Measurements from ENCODE around the gene LMLN.
"Not testable (repeated sequence)": the region's sequence is repeated elsewhere in the genome, so short reads cannot be mapped to it uniquely, and the experiment has no call there.

The LMLN gene

GRCh38 chr3:197959891-197960693, at the start of gene LMLN:
Gene LMLN, plus strand, starts transcription at chr3:197960217. Its CDS starts 29 bp downstream, at chr3:197960246.
- Histone ChIP-seq H3K4me1 (ENCODE audit: control insufficient read depth, insufficient read depth, low read length) (peaks cover 11% of the 10 kb centered on the region), H3K4me3 (ENCODE audit: low read length) (peak within 1 kb of the TSS; percentile 90), H3K9ac (ENCODE audit: low read length) (peak within 1 kb of the TSS; percentile 54), H3K36me3 (ENCODE audit: control insufficient read depth, insufficient read depth, low read length) (peaks cover 9% of the 10 kb centered on the region), H3K27me3 (ENCODE audit: control insufficient read depth, insufficient read depth, low read length) (no peaks in the 10 kb centered on the region), H3K27ac (ENCODE audit: low read depth, low read length) (peak within 1 kb of the TSS; percentile 76)

- peaks cover 2% of the 10 kb centered on the region for H3K36me3 ChIP-seq (ENCODE audit: control insufficient read depth, insufficient read depth, low read length)
- H3K27ac ChIP-seq (ENCODE audit: low read depth, low read length), result no peak overlapping the region
- H3K9ac ChIP-seq (ENCODE audit: low read length), result no peak overlapping the region
- no peak overlapping the region for H3K4me3 ChIP-seq (ENCODE audit: low read length)
- no peaks in the 10 kb centered on the region for H3K4me1 ChIP-seq (ENCODE audit: control insufficient read depth, insufficient read depth, low read length)
- H3K27me3 ChIP-seq (ENCODE audit: control insufficient read depth, insufficient read depth, low read length), result no peaks in the 10 kb centered on the region
Observed at GRCh38 chr3:197912741-197913476, 47.1 kb upstream of the LMLN start.

GRCh38 chr3:197913641-197914380, 46.2 kb upstream of the LMLN start:
- H3K27ac ChIP-seq (ENCODE audit: low read depth, low read length), result no peak overlapping the region
- H3K9ac ChIP-seq (ENCODE audit: low read length), result no peak overlapping the region
- H3K4me3 ChIP-seq (ENCODE audit: low read length), result no peak overlapping the region
- H3K4me1 ChIP-seq (ENCODE audit: control insufficient read depth, insufficient read depth, low read length), result no peaks in the 10 kb centered on the region
- no peaks in the 10 kb centered on the region for H3K27me3 ChIP-seq (ENCODE audit: control insufficient read depth, insufficient read depth, low read length)
- H3K36me3 ChIP-seq (ENCODE audit: control insufficient read depth, insufficient read depth, low read length), result peaks cover 2% of the 10 kb centered on the region

GRCh38 chr3:197921429-197922275, 38.4 kb upstream of the LMLN start:
- H3K4me1 ChIP-seq (ENCODE audit: control insufficient read depth, insufficient read depth, low read length); H3K4me3 ChIP-seq (ENCODE audit: low read length); H3K27me3 ChIP-seq (ENCODE audit: control insufficient read depth, insufficient read depth, low read length); H3K27ac ChIP-seq (ENCODE audit: low read depth, low read length); H3K9ac ChIP-seq (ENCODE audit: low read length); H3K36me3 ChIP-seq (ENCODE audit: control insufficient read depth, insufficient read depth, low read length): not testable (repeated sequence)

- H3K27ac ChIP-seq (ENCODE audit: low read depth, low read length), result no peak overlapping the region
- no peak overlapping the region for H3K9ac ChIP-seq (ENCODE audit: low read length)
- peaks cover 3% of the 10 kb centered on the region for H3K36me3 ChIP-seq (ENCODE audit: control insufficient read depth, insufficient read depth, low read length)
- no peaks in the 10 kb centered on the region for H3K4me1 ChIP-seq (ENCODE audit: control insufficient read depth, insufficient read depth, low read length)
- H3K4me3 ChIP-seq (ENCODE audit: low read length), result no peak overlapping the region
- no peaks in the 10 kb centered on the region for H3K27me3 ChIP-seq (ENCODE audit: control insufficient read depth, insufficient read depth, low read length)
Observed at GRCh38 chr3:197926418-197926817, 33.6 kb upstream of the LMLN start.

- H3K4me3 ChIP-seq (ENCODE audit: low read length); H3K27me3 ChIP-seq (ENCODE audit: control insufficient read depth, insufficient read depth, low read length); H3K27ac ChIP-seq (ENCODE audit: low read depth, low read length); H3K36me3 ChIP-seq (ENCODE audit: control insufficient read depth, insufficient read depth, low read length); H3K4me1 ChIP-seq (ENCODE audit: control insufficient read depth, insufficient read depth, low read length); H3K9ac ChIP-seq (ENCODE audit: low read length): not testable (repeated sequence)
Observed at GRCh38 chr3:197927578-197927977, 32.4 kb upstream of the LMLN start.

GRCh38 chr3:197936819-197937384, 23.1 kb upstream of the LMLN start:
- H3K4me3 ChIP-seq (ENCODE audit: low read length), result no peak overlapping the region
- H3K4me1 ChIP-seq (ENCODE audit: control insufficient read depth, insufficient read depth, low read length), result no peaks in the 10 kb centered on the region
- no peaks in the 10 kb centered on the region for H3K27me3 ChIP-seq (ENCODE audit: control insufficient read depth, insufficient read depth, low read length)
- no peak overlapping the region for H3K9ac ChIP-seq (ENCODE audit: low read length)
- no peak overlapping the region for H3K27ac ChIP-seq (ENCODE audit: low read depth, low read length)
- no peaks in the 10 kb centered on the region for H3K36me3 ChIP-seq (ENCODE audit: control insufficient read depth, insufficient read depth, low read length)

- Histone ChIP-seq H3K4me3 (ENCODE audit: low read length) (no peak overlapping the region), H3K27me3 (ENCODE audit: control insufficient read depth, insufficient read depth, low read length) (no peaks in the 10 kb centered on the region), H3K9ac (ENCODE audit: low read length) (no peak overlapping the region), H3K36me3 (ENCODE audit: control insufficient read depth, insufficient read depth, low read length) (no peaks in the 10 kb centered on the region), H3K4me1 (ENCODE audit: control insufficient read depth, insufficient read depth, low read length) (no peaks in the 10 kb centered on the region), H3K27ac (ENCODE audit: low read depth, low read length) (no peak overlapping the region)
Observed at GRCh38 chr3:197940745-197941384, 19.2 kb upstream of the LMLN start.

GRCh38 chr3:197942956-197943556, 17.0 kb upstream of the LMLN start:
- no peaks in the 10 kb centered on the region for H3K27me3 ChIP-seq (ENCODE audit: control insufficient read depth, insufficient read depth, low read length)
- H3K4me1 ChIP-seq (ENCODE audit: control insufficient read depth, insufficient read depth, low read length), result no peaks in the 10 kb centered on the region
- no peak overlapping the region for H3K4me3 ChIP-seq (ENCODE audit: low read length)
- no peak overlapping the region for H3K27ac ChIP-seq (ENCODE audit: low read depth, low read length)
- no peak overlapping the region for H3K9ac ChIP-seq (ENCODE audit: low read length)
- H3K36me3 ChIP-seq (ENCODE audit: control insufficient read depth, insufficient read depth, low read length), result no peaks in the 10 kb centered on the region

GRCh38 chr3:197949191-197949777, 10.7 kb upstream of the LMLN start:
- peaks cover 10% of the 10 kb centered on the region for H3K36me3 ChIP-seq (ENCODE audit: control insufficient read depth, insufficient read depth, low read length)
- H3K27ac ChIP-seq (ENCODE audit: low read depth, low read length), result peak overlapping the region; percentile 99
- peak overlapping the region; percentile 99 for H3K4me3 ChIP-seq (ENCODE audit: low read length)
- peaks cover 7% of the 10 kb centered on the region for H3K4me1 ChIP-seq (ENCODE audit: control insufficient read depth, insufficient read depth, low read length)
- peak overlapping the region; percentile 24 for H3K9ac ChIP-seq (ENCODE audit: low read length)
- H3K27me3 ChIP-seq (ENCODE audit: control insufficient read depth, insufficient read depth, low read length), result no peaks in the 10 kb centered on the region
